Epithelial cell of proximal tubule (primary cell): Measurements from ENCODE around the gene CASP10. TPM values are rescaled to one million over a fixed set of nuclear protein-coding genes. Genes with fewer than 3 reads are reported as not detected.
"Not testable (repeated sequence)": the region's sequence is repeated elsewhere in the genome, so short reads cannot be mapped to it uniquely, and the experiment has no call there.

Experiments used
- DNase-seq: peaks from one replicate; pipeline ENCODE4 v3.0.0-alpha.2; 2011; ENCODE audit warnings: low read depth
- H3K4me3 ChIP-seq: 2 replicates; pipeline ENCODE4 v1.5.1; 2011; ENCODE audit warnings: low read depth, mild to moderate bottlenecking, low read length
- CTCF ChIP-seq: conservative IDR thresholded peaks from 2 replicates; pipeline ENCODE4 v1.5.1; 2012; ENCODE audit warnings: low read depth, mild to moderate bottlenecking, low read length
- total RNA-seq: library from RNA; depleted of rRNA; stranded (reverse); fragments of >200 nt; gene quantifications from 2 replicates; pipeline ENCODE4 v1.2.3, GENCODE V29; 2015

Gene CASP10
- total RNA-seq, 1 donor from 2014 or later: 3.8 TPM

GRCh38 chr2:201157694-201158093 is 25.2 kb upstream of the CASP10 start:
- no peak for DNase-seq
- TF ChIP-seq CTCF: no peak
- no peak overlapping the region for H3K4me3 ChIP-seq

- H3K4me3 ChIP-seq: no peak overlapping the region
- DNase-seq: peak; percentile 44
- peak; percentile 71 for TF ChIP-seq CTCF
These were observed 24.6 kb upstream of the CASP10 start for GRCh38 chr2:201158111-201158929.

DNA sequence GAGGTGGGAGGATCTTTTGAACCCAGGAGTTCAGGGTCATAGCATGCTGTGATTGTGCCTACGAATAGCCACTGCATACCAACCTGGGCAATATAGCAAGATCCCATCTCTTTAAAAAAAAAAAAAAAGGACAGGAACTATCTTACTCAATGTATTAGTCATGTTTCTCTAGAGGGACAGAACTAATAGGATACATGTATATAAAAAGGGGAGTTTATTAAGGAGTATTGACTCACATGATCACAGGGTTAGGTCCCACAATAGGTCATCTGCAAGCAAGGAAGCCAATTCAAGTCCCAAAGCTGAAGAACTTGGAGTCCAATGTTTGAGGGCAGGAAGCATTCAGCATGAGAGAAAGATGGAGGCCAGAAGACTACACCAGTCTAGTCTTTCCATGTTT is 18.8 kb upstream of the CASP10 start:
- no peak for DNase-seq
- no peak overlapping the region for H3K4me3 ChIP-seq
- no peak for TF ChIP-seq CTCF

GRCh38 chr2:201167546-201167945 is 15.4 kb upstream of the CASP10 start:
- no peak for DNase-seq
- TF ChIP-seq CTCF: no peak
- no peak overlapping the region for H3K4me3 ChIP-seq

DNA sequence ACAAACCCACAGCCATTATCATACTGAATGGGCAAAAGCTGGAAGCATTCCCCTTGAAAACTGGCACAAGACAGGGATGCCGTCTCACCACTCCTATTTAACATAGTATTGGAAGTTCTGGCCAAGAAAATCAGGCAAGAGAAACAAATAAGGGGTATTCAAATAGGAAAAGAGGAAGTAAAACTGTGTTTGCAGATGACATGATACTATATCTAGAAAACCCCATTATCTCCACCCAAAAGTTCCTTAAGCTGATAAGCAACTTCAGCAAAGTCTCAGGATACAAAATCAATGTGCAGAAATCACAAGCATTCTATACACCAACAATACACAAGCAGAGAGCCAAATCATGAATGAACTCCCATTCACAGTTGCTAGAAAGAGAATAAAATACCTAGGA is 14.4 kb upstream of the CASP10 start:
- not testable (repeated sequence) for DNase-seq, H3K4me3 ChIP-seq

GRCh38 chr2:201171259-201171814 is 11.6 kb upstream of the CASP10 start:
- H3K4me3 ChIP-seq: no peak overlapping the region
- no peak for TF ChIP-seq CTCF
- no peak for DNase-seq

GRCh38 chr2:201172279-201172678 is 10.7 kb upstream of the CASP10 start:
- no peak overlapping the region for H3K4me3 ChIP-seq
- no peak for TF ChIP-seq CTCF

More at GRCh38 chr2:201172279-201172678, 10.7 kb upstream of the CASP10 start:
- no peak for DNase-seq
